Occipital lobe (tissue), 2 donors: Measurements from ENCODE around the gene BMERB1. TPM values are rescaled to one million over a fixed set of nuclear protein-coding genes. Genes with fewer than 3 reads are reported as not detected.
"Not testable (repeated sequence)": the region's sequence is repeated elsewhere in the genome, so short reads cannot be mapped to it uniquely, and the experiment has no call there.

Experiments used
- DNase-seq: peaks from one replicate; lab custom pipeline; 2025; lab: John Stamatoyannopoulos, UW
- total RNA-seq: library from RNA; depleted of rRNA; stranded (reverse); fragments of >200 nt; gene quantifications from one replicate; pipeline ENCODE4 v1.2.3, GENCODE V29; 2014

The BMERB1 gene
- total RNA-seq, 1 donor from 2014 or later = 81.6 TPM

DNA sequence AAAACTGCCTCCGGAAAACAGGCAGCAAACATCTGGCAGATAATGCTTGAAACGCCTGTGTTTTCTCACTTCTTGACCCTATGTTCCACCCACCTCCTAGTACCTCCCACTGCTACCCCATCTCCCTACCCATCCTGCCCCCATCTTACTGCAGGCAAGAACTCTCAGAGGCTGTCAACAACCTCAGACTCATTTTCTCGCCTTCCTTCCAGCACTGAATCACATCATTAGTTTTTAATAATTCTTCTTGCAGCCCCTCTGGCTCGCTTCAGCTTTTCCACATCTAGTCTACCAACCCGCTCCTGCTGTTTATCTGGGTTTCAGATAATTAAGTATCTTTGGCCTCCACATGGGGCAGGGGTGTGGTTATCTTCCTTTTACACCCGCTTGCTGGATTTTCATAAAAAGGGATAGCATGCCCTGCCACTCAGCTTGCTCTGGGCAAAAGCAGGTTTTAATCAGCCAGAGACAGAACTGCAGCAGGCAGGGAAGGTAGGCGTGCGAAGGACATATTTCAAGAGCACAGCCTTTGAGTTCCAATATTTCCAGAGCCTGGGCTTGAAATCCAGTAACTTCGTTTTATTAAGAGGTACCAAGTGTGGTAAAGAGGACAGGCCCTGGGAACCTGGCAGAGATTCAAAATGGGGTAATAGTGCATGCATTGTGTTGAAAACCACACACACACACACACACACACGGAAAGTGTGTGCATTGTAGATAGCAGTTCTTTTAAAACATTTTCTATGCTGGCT is 87.5 kb downstream of the BMERB1 start:
- peak; percentile 11 for DNase-seq

DNA sequence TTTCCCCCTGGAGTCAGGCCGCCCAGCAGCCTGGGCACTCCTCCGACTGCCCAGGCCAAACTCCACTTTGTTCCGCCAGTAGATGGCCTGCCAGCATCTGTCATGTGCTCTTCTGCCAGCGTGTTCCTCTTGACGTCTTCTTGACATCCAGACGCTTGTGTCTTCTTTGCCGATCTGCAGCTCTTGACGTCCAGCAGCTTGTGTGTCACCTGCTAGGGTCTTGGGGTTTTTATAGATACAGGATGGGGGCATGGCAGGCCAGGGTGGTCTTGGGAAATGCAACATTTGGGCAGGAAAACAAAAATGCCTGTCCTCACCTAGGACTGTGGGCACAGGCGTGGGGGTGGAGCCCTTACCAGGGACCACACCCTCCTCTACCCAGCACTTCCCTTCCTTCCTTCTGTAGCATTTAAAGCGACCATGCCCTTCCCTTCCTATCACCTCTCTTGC is 88.7 kb downstream of the BMERB1 start:
- DNase-seq = peak; percentile 34

DNA sequence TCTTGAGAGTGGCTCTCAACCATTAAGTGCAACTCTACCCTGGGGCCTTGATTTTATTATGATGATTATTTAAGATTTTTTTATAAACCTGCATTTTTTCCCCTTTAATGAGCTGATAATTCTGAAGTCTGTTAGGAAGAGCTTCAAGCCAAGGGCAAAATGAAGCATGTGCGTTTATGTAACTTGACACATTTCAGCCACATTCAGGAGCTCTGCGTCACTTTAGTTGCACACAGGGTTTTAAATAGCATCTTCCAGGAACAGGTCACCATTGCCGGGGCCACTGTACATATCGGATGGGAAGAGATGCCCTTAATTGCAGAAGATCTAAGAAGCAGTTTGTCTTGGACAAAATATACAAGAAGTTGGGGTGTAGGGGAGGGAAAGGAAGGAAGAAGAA is 89.6 kb downstream of the BMERB1 start:
- DNase-seq = no peak

DNA sequence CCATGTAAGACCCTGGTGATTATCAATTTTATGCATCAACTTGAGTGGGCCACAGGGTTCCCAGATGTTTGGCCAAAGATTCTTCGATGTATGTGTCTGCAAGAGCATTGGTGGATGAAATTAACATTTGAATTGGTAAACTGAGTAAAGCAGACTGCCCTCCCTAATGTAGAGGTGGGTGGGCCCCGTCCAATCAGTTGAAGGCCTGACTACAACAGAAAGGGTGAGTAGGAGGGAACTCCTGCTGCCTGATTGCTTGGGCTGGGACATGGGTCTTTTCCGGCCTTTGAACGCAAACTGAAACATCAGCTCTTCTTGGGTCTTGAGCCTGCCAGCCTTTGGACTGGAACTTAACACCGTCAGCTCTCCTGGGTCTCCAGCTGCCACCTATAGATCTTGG is 90.6 kb downstream of the BMERB1 start:
- no peak for DNase-seq

DNA sequence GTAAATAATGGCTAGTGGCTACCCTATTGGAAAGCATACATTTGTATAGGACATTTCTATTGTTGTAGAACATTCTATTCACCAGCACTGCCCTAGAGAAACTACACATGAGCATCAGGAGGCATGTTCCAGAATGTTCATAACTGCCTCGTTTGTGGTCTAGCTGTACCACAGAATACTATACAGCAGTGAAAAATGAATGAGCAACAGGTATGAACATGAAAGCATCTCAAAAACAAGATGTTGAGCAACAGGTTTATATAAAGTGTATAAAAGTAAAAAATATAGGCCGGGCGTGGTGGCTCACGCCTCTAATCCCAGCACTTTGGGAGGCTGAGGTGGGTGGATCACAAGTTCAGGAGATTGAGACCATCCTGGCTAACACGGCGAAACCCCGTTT is 91.7 kb downstream of the BMERB1 start:
- DNase-seq = no peak

DNA sequence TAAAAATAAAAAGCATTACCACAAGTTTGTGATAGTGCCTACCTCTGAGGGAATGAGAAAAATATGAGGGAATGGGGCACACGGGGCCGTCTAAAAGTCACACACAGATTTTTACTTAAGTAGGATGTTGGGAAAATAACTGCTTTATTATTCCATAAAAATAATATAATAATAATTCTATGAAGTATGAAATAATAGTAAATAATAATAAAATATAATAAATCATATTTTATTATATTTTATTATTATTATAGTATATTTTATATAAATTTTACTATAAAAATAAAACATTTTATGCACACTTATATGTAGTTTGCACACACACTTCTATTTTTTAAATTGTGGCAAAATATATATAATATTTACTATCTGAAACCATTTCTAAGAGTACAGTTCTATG is 92.3 kb downstream of the BMERB1 start:
- no peak for DNase-seq

DNA sequence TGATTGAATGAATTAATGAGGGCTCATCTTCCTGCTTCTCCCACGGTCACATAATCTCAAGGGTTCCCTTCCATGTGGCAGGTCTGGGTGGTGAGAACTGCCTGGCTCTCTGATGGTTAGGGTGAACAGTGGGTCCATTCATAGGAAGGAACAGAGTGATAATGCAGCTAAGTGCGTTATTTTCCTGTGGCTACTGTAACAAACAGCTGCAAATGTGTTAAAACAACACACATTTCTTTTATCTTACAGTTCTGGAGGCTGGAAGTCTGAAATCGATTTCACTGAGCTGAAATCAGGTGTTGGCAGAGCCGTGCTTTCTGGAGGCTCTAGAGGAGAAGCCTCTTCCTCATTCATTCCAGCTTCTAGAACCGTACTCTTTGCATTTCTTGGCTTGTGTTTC is 95.3 kb downstream of the BMERB1 start:
- no peak for DNase-seq

DNA sequence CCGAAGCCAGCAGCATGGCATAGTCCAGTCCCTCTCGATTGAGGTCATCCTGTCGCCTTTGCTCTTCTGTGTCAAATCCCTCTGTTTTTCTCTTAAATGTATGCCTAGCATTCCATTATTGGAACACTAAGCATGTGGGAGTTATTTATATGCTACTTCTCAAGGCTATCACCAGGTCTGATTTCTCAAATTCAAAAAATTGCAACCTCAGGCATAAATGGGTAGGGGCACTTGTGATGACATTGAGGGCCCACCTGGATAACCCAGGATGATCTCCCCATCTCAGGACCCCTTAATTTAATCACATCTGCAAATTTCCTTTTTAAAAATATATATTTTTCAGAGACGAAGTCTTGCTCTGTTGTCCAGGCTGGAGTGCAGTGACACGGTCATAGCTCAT is 95.7 kb downstream of the BMERB1 start:
- DNase-seq = no peak

DNA sequence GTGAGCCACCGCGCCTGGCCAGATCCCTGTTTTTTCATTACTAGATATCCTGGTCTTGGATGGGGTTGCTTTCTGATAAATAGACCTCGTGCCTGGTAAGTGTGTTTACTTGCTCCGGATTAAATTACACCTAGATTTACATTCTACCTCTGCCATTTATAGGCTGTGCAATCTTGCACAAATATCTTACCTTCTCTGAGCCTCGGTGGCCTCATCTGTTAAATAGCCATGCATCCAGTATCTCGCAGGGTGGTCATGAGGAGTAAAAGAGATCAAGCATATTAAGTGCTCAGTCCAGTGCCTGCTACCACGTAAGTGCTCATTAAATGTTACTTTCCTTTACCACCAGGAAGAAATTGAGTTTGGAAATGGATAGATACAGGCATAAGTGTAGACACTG is 98.4 kb downstream of the BMERB1 start:
- DNase-seq = no peak

DNA sequence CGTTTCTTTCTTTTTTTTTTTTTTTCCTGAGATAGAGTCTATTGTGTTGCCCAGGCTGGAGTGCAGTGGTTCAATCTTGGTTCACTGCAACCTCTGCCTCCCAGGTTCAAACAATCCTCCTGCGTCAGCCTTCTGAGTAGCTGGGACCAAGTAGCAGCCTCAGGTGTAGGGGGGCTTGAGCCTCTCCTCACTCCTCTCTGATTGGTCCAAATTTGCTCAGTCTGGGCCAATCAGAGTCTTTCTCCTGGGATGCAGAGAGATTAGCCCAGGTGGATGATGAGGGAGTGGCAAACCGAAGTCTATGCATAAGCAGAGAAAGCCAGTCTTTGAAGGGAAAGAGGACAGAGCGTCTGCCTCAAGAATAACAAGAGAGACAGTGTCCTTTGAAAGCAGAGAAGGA is 99.0 kb downstream of the BMERB1 start:
- DNase-seq = no peak

DNA sequence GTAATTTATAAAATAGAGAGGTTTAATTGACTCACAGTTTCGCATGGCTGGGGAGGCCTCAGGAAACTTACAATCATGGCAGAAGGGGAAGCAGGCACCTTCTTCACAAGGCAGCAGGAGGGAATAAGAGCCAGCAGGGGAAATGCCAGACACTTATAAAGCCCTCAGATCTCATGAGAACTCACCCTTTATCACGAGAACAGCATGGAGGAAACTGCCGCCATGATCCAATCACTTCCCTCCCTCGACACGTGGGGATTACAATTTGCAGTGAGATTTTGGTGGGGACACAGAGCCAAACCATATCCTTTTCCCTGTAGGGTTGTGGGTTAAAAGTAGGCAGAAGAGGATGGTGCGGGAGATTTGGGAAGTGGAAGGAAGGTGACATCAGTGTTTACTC is 101.4 kb downstream of the BMERB1 start:
- no peak for DNase-seq

DNA sequence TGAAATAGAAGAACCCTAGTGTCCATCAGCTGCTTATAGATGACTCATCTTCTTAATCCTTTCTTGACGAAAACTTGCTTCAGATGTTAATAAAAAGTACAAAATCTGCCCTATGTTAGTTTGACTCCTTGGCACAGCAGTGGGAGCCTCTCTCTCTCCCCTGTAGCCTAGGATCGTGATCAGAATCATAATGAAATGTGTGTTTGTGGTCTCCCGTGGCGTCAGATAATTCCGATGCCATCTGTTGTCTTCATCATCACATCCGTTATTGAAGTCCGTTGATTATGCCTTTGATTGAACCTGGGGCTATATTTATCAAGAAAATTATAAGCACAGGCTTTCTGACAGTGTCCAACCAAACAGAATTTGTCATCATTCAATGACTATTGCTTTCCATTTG is 102.5 kb downstream of the BMERB1 start:
- no peak for DNase-seq

DNA sequence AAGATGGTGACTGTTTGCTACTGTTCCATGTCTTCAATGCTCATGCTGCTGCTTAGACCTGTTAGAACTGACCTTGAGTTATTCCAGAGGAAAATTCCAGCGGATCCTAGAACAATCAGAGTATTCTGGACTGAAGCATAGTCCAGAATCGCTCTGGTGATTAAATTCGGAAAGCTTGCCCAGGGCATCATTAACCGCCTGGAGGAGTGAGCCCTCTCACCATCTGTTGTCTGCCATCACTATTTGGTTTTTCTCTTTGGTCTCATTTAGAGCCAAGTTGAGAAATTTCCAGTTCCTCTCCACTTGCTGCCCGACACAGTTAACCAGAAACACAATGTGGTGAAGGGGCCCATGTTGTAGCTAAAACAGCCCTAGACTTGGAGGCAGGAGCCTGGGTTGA is 104.1 kb downstream of the BMERB1 start:
- no peak for DNase-seq

DNA sequence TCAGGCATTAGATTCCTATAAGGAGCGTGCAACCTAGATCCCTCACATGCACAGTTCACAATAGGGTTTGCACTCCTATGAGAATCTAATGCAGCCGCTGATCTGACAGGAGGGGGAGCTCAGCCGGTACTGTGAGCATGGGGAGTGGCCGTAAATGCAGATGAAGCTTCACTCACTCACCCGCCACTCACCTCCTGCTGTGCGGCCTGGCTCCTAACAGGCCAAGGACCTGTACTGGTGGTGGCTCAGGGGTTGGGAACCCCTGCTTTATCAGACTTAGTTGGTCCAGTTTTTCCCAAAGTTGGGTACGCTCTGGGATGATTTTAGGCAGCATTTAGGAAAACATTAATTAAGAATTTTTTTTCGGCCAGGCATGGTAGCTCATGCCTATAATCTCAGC is 104.8 kb downstream of the BMERB1 start:
- no peak for DNase-seq

DNA sequence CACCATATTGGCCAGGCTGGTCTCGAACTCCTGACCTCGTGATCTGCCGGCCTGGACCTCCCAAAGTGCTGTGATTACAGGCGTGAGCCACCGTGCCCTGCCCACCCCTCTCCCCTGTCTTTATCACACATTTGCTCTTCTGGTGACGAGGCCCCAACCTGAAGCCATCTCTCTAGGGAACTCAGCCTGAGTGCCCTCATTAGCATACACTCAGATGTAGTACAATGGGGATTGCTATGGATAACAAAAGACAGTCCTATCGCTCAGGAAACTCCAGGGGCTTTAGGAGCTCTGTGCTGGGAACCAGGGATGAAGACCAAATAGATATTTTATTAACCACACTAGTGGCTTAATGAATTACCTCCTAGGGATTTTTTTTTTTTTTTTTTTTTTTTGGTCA is 107.9 kb downstream of the BMERB1 start:
- no peak for DNase-seq

DNA sequence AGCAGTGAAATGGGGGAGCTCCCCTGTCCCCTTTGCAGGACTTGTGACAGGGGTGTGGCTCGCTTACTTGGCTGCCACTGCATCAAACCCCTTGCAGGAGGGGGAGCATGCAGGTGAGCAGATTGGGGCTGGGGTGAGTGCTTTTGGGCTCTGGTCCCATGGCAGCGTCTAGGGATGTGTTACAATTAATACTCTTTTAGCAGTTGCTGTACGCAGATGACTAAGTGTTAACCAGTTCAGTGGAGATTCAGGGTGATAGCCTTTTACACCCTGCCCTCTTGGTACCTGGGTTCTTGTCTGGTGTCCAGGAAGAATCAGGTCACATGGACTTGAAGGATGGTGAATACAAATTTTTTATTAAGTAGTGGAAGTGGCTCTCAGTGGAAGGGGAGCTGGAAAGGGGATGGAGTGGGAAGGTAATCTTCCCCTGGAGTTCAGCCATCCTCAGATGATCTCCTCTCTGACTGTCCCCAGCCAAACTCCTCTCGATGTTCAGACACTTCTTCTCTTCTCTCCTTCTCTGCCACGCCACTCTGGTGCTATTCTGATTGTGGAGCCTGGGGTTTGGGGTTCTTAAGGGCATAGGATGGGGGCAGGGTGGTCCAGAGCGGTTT is 108.5 kb downstream of the BMERB1 start:
- DNase-seq = no peak

DNA sequence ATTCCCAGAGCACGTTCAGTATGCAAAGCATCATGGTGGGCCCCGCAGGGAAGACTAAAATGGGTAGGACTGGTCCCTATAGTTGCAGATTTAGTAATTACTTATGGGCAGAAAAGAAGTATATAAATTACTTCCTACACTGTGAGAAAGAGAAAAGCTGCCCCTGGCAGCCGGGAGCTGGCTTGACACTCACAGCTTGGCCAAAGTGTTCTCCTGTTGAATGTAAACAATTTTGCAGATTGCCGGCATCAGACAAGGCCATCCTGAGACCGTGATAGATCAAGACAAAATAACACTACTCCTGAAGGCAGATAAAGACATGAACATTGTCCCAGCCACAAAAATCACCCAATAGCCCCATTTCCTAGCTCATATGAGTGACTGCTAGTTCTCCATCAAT is 110.0 kb downstream of the BMERB1 start:
- no peak for DNase-seq

DNA sequence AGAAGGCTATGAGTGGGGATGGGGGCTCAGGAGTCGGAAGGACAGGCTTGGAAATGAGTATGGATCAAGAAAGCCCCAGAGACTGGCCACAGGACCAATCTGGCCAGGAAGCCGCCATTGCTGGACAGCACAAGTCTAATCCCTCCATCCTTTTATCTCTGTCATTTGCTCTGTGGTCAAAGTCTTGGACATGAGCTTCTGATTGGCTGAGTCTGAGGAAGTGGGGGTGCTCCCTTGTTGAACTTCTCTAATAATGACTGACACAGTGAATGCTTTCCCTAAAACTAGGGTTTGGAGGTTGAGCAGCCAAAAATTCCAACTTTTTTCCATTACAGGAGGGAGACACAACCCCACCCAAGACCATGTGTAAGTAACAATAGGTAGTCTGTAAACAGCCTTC is 111.2 kb downstream of the BMERB1 start:
- no peak for DNase-seq

DNA sequence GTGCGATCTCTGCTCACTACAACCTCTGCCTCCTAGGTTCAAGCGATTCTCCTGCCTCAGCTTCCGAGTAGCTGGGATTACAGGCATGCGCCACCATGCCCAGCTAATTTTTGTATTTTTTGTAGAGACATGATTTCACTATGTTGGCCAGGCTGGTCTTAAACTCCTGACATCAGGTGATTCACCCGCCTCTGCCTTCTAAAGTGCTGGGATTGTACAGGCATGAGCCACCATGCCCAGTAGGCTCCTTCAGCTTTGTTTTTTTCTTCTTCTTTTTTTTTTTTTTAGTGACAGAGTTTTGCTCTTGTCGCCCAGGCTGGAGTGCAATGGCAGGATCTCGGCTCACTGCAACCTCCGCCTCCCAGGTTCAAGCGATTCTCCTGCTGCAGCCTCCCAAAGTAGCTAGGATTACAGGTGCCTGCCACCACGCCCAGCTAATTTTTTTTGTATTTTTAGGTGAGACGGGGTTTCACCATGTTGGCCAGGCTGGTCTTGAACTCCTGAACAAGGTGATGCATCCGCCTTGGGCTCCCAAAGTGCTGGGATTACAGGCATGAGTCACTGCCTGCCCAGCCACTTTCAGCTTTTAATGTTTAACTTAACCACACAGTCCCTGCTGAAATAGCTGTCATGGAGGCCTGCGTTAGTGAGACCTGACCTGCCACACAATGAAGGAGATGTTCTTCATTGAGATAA is 112.8 kb downstream of the BMERB1 start:
- not testable (repeated sequence) for DNase-seq

DNA sequence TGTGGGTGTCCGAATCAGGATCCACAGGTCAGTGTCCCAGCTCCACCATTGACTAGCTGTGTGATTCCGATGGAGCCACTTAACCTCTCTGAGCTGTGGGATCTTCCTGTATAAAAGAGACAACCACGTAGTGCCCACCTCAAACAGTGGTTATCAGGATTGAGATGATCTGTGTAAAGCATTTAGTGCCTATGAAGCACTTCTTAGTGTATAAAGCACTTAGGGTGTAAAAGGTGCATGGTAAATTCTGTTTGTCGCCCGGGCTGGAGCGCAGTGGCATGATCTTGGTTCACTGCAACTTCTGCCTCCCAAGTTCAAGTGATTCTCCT is 113.3 kb downstream of the BMERB1 start:
- DNase-seq = no peak

DNA sequence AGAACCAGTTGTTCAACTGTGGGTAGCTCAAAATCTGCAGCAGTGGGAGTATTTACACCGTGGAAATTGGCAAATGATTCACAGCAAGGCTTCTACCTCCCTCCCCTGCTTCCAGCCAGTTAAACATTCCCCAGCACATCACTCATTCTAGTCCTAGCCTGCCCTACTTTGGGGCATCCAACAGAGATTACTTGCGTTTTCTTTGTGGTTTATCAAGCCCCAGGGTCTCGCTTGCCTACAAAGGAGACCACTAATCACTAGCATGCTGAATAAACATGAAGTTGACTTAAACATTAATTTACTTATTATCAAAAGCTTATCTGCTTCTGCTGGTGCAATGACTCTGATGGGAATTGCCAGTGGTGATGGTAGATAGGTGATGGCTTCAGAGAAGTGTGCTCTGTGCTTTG is 114.1 kb downstream of the BMERB1 start:
- DNase-seq = no peak

DNA sequence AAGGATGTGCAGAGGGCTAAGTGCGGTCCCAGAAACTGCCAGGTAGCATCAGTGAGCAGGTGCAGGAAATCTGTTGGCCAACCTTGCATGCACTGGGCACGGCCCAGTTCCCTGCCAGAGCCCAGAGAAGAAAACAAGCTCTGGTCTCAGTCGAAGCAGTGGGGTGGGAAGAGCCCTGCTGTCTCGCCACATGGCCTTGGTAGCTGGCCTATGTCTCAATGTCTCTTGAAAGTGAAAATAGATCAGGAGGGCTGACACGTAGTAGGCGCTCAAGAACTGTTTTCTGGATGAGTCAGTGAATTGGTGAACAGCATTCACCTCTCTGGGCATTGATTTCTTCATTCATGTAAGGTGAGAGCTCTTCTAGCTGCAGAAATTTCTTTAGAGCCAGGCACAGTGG is 118.1 kb downstream of the BMERB1 start:
- no peak for DNase-seq
